HEK293 (cell line): Measurements from ENCODE around the gene MBD1.

Source experiments
- KLF10 ChIP-seq: fragments of 450-650 bp; IDR thresholded peaks from 2 replicates; pipeline ENCODE4 v1.5.1; 2018; ENCODE audit warnings: missing biosample characterization, mild to moderate bottlenecking, missing genetic modification characterization
- SCRT1 ChIP-seq: fragments of 450-650 bp; formaldehyde crosslinking; IDR thresholded peaks from 2 replicates; pipeline ENCODE4 v1.5.1; 2016; ENCODE audit warnings: missing biosample characterization, missing genetic modification characterization, borderline replicate concordance
- WT1 ChIP-seq: fragments of 450-650 bp; formaldehyde crosslinking; IDR thresholded peaks from 2 replicates; pipeline ENCODE4 v1.5.1; 2016; ENCODE audit warnings: missing biosample characterization, missing genetic modification characterization
- ZBTB7A ChIP-seq: fragments of 450-650 bp; formaldehyde crosslinking; IDR thresholded peaks from 2 replicates; pipeline ENCODE4 v1.5.1; 2016; ENCODE audit warnings: low read depth, missing biosample characterization, missing genetic modification characterization
- ZNF10 ChIP-seq: fragments of 450-650 bp; formaldehyde crosslinking; IDR thresholded peaks from 2 replicates; pipeline ENCODE4 v1.5.1; 2017; ENCODE audit warnings: missing biosample characterization, missing genetic modification characterization
- ZNF354C ChIP-seq: fragments of 450-650 bp; formaldehyde crosslinking; IDR thresholded peaks from 2 replicates; pipeline ENCODE4 v1.5.1; 2016; ENCODE audit warnings: missing biosample characterization, missing genetic modification characterization, low read depth, borderline replicate concordance
- ZNF366 ChIP-seq: fragments of 450-650 bp; formaldehyde crosslinking; conservative IDR thresholded peaks from 2 replicates; pipeline ENCODE4 v1.5.1; 2016; ENCODE audit warnings: missing biosample characterization, missing genetic modification characterization
- ZNF555 ChIP-seq: fragments of 450-650 bp; formaldehyde crosslinking; conservative IDR thresholded peaks from 2 replicates; pipeline ENCODE4 v1.5.1; 2017; ENCODE audit warnings: missing biosample characterization, mild to moderate bottlenecking, missing genetic modification characterization, inconsistent platforms
- ZNF621 ChIP-seq: fragments of 450-650 bp; formaldehyde crosslinking; IDR thresholded peaks from 2 replicates; pipeline ENCODE4 v1.5.1; 2017; ENCODE audit warnings: missing biosample characterization, missing genetic modification characterization
- ZNF623 ChIP-seq: fragments of 450-650 bp; formaldehyde crosslinking; IDR thresholded peaks from 2 replicates; pipeline ENCODE4 v1.5.1; 2016; ENCODE audit warnings: missing biosample characterization, missing genetic modification characterization
- ZNF837 ChIP-seq: fragments of 450-650 bp; formaldehyde crosslinking; IDR thresholded peaks from 2 replicates; pipeline ENCODE4 v1.5.1; 2016; ENCODE audit warnings: missing biosample characterization, missing genetic modification characterization
- TF ChIP-seq, protein P1 (sequence below): fragments of 450-650 bp; formaldehyde crosslinking; IDR thresholded peaks from 2 replicates; pipeline ENCODE4 v1.5.1; 2016; ENCODE audit warnings: missing biosample characterization, missing genetic modification characterization
- TF ChIP-seq, protein P2 (sequence below): fragments of 450-650 bp; formaldehyde crosslinking; IDR thresholded peaks from 2 replicates; pipeline ENCODE4 v1.5.1; 2017; ENCODE audit warnings: missing biosample characterization, missing genetic modification characterization
- TF ChIP-seq, protein P3 (sequence below): fragments of 450-650 bp; formaldehyde crosslinking; IDR thresholded peaks from 2 replicates; pipeline ENCODE4 v1.5.1; 2017; ENCODE audit warnings: missing biosample characterization, missing genetic modification characterization
- TF ChIP-seq, protein P4 (sequence below): fragments of 450-650 bp; formaldehyde crosslinking; IDR thresholded peaks from 2 replicates; pipeline ENCODE4 v1.5.1; 2016; ENCODE audit warnings: missing biosample characterization, missing genetic modification characterization
- TF ChIP-seq, protein P5 (sequence below): fragments of 450-650 bp; formaldehyde crosslinking; IDR thresholded peaks from 2 replicates; pipeline ENCODE4 v1.5.1; 2017; ENCODE audit warnings: missing biosample characterization, mild to moderate bottlenecking, missing genetic modification characterization, moderate library complexity
- TF ChIP-seq, protein P6 (sequence below): fragments of 450-650 bp; formaldehyde crosslinking; IDR thresholded peaks from 2 replicates; pipeline ENCODE4 v1.5.0; 2017; ENCODE audit warnings: missing biosample characterization, missing genetic modification characterization, borderline replicate concordance
- TF ChIP-seq, protein P7 (sequence below): fragments of 450-650 bp; formaldehyde crosslinking; IDR thresholded peaks from 2 replicates; pipeline ENCODE4 v1.5.1; 2016; ENCODE audit warnings: missing biosample characterization, missing genetic modification characterization
- TF ChIP-seq, protein P8 (sequence below): fragments of 450-650 bp; formaldehyde crosslinking; IDR thresholded peaks from 2 replicates; pipeline ENCODE4 v1.5.1; 2016; ENCODE audit warnings: missing biosample characterization, missing genetic modification characterization
- TF ChIP-seq, protein P9 (sequence below): fragments of 450-650 bp; formaldehyde crosslinking; IDR thresholded peaks from 2 replicates; pipeline ENCODE4 v1.5.1; 2016; ENCODE audit warnings: missing biosample characterization, missing genetic modification characterization

Gene MBD1

DNA sequence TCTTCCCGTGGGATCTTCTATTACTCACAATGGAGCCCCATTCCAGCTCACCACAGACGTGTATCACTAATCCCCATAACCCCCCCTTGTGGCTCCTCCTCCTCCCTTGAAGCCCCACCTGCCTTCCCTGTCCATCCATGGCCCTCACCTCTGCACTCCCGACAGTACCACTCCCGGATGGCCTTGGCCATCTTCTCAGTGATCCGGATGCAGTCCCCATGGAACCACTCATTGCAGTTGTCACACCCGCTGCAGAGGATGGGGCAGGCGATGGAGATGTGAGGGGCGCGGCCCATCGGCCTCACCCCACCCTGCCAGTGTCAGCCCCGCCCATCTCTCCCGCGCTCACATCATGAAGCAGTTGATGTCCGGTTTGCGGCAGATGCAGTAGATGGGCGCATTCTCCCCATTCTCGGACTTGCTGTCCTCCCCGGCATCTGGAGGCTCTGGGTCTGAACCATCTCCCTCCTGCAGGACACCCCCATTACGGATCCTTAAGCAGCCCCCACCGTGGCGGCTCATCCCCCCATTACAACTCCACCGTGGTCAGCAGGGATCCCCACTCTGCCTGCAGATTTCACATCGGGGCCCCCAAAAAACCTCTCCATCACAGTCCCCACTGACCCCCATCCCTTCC, 5.2 kb upstream of the MBD1 start (continued):
- TF ChIP-seq, protein P1, sequence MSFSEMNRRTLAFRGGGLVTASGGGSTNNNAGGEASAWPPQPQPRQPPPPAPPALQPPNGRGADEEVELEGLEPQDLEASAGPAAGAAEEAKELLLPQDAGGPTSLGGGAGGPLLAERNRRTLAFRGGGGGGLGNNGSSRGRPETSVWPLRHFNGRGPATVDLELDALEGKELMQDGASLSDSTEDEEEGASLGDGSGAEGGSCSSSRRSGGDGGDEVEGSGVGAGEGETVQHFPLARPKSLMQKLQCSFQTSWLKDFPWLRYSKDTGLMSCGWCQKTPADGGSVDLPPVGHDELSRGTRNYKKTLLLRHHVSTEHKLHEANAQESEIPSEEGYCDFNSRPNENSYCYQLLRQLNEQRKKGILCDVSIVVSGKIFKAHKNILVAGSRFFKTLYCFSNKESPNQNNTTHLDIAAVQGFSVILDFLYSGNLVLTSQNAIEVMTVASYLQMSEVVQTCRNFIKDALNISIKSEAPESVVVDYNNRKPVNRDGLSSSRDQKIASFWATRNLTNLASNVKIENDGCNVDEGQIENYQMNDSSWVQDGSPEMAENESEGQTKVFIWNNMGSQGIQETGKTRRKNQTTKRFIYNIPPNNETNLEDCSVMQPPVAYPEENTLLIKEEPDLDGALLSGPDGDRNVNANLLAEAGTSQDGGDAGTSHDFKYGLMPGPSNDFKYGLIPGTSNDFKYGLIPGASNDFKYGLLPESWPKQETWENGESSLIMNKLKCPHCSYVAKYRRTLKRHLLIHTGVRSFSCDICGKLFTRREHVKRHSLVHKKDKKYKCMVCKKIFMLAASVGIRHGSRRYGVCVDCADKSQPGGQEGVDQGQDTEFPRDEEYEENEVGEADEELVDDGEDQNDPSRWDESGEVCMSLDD: no peak
- TF ChIP-seq ZNF837 (tag by site-specific recombination): no peak
- TF ChIP-seq, protein P2, sequence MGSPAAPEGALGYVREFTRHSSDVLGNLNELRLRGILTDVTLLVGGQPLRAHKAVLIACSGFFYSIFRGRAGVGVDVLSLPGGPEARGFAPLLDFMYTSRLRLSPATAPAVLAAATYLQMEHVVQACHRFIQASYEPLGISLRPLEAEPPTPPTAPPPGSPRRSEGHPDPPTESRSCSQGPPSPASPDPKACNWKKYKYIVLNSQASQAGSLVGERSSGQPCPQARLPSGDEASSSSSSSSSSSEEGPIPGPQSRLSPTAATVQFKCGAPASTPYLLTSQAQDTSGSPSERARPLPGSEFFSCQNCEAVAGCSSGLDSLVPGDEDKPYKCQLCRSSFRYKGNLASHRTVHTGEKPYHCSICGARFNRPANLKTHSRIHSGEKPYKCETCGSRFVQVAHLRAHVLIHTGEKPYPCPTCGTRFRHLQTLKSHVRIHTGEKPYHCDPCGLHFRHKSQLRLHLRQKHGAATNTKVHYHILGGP (tag by site-specific recombination): no peak
- TF ChIP-seq, protein P3, sequence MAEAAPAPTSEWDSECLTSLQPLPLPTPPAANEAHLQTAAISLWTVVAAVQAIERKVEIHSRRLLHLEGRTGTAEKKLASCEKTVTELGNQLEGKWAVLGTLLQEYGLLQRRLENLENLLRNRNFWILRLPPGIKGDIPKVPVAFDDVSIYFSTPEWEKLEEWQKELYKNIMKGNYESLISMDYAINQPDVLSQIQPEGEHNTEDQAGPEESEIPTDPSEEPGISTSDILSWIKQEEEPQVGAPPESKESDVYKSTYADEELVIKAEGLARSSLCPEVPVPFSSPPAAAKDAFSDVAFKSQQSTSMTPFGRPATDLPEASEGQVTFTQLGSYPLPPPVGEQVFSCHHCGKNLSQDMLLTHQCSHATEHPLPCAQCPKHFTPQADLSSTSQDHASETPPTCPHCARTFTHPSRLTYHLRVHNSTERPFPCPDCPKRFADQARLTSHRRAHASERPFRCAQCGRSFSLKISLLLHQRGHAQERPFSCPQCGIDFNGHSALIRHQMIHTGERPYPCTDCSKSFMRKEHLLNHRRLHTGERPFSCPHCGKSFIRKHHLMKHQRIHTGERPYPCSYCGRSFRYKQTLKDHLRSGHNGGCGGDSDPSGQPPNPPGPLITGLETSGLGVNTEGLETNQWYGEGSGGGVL (tag by site-specific recombination): no peak
- TF ChIP-seq, protein P4, sequence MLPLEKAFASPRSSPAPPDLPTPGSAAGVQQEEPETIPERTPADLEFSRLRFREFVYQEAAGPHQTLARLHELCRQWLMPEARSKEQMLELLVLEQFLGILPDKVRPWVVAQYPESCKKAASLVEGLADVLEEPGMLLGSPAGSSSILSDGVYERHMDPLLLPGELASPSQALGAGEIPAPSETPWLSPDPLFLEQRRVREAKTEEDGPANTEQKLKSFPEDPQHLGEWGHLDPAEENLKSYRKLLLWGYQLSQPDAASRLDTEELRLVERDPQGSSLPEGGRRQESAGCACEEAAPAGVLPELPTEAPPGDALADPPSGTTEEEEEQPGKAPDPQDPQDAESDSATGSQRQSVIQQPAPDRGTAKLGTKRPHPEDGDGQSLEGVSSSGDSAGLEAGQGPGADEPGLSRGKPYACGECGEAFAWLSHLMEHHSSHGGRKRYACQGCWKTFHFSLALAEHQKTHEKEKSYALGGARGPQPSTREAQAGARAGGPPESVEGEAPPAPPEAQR: no peak
- TF ChIP-seq, protein P5, sequence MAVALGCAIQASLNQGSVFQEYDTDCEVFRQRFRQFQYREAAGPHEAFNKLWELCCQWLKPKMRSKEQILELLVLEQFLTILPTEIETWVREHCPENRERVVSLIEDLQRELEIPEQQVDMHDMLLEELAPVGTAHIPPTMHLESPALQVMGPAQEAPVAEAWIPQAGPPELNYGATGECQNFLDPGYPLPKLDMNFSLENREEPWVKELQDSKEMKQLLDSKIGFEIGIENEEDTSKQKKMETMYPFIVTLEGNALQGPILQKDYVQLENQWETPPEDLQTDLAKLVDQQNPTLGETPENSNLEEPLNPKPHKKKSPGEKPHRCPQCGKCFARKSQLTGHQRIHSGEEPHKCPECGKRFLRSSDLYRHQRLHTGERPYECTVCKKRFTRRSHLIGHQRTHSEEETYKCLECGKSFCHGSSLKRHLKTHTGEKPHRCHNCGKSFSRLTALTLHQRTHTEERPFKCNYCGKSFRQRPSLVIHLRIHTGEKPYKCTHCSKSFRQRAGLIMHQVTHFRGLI (tag by site-specific recombination): no peak
- TF ChIP-seq, protein P6, sequence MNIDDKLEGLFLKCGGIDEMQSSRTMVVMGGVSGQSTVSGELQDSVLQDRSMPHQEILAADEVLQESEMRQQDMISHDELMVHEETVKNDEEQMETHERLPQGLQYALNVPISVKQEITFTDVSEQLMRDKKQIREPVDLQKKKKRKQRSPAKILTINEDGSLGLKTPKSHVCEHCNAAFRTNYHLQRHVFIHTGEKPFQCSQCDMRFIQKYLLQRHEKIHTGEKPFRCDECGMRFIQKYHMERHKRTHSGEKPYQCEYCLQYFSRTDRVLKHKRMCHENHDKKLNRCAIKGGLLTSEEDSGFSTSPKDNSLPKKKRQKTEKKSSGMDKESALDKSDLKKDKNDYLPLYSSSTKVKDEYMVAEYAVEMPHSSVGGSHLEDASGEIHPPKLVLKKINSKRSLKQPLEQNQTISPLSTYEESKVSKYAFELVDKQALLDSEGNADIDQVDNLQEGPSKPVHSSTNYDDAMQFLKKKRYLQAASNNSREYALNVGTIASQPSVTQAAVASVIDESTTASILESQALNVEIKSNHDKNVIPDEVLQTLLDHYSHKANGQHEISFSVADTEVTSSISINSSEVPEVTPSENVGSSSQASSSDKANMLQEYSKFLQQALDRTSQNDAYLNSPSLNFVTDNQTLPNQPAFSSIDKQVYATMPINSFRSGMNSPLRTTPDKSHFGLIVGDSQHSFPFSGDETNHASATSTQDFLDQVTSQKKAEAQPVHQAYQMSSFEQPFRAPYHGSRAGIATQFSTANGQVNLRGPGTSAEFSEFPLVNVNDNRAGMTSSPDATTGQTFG (tag by site-specific recombination): no peak
- no peak for TF ChIP-seq ZNF354C
- TF ChIP-seq, protein P7, sequence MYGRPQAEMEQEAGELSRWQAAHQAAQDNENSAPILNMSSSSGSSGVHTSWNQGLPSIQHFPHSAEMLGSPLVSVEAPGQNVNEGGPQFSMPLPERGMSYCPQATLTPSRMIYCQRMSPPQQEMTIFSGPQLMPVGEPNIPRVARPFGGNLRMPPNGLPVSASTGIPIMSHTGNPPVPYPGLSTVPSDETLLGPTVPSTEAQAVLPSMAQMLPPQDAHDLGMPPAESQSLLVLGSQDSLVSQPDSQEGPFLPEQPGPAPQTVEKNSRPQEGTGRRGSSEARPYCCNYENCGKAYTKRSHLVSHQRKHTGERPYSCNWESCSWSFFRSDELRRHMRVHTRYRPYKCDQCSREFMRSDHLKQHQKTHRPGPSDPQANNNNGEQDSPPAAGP: peak; percentile 36; the same call in 1 of the 2 replicates
- TF ChIP-seq SCRT1 (tag by site-specific recombination): no peak
- no peak for TF ChIP-seq KLF10 (tag by site-specific recombination)
- TF ChIP-seq ZBTB7A: no peak
- TF ChIP-seq, protein P8, sequence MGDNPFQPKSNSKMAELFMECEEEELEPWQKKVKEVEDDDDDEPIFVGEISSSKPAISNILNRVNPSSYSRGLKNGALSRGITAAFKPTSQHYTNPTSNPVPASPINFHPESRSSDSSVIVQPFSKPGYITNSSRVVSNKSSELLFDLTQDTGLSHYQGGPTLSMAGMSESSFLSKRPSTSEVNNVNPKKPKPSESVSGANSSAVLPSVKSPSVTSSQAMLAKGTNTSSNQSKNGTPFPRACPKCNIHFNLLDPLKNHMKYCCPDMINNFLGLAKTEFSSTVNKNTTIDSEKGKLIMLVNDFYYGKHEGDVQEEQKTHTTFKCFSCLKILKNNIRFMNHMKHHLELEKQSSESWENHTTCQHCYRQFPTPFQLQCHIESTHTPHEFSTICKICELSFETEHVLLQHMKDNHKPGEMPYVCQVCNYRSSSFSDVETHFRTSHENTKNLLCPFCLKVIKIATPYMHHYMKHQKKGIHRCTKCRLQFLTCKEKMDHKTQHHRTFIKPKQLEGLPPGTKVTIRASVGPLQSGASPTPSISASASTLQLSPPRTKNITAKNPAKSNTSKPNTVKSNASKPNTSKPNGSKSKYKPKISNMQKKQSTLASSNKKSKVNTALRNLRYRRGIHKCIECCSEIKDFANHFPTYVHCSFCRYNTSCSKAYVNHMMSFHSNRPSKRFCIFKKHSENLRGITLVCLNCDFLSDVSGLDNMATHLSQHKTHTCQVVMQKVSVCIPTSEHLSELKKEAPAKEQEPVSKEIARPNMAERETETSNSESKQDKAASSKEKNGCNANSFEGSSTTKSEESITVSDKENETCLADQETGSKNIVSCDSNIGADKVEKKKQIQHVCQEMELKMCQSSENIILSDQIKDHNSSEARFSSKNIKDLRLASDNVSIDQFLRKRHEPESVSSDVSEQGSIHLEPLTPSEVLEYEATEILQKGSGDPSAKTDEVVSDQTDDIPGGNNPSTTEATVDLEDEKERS (tag by site-specific recombination): no peak
- no peak for TF ChIP-seq ZNF623 (tag by site-specific recombination)
- TF ChIP-seq ZNF555: no peak
- TF ChIP-seq ZNF621 (tag by site-specific recombination): no peak
- TF ChIP-seq, protein P9, sequence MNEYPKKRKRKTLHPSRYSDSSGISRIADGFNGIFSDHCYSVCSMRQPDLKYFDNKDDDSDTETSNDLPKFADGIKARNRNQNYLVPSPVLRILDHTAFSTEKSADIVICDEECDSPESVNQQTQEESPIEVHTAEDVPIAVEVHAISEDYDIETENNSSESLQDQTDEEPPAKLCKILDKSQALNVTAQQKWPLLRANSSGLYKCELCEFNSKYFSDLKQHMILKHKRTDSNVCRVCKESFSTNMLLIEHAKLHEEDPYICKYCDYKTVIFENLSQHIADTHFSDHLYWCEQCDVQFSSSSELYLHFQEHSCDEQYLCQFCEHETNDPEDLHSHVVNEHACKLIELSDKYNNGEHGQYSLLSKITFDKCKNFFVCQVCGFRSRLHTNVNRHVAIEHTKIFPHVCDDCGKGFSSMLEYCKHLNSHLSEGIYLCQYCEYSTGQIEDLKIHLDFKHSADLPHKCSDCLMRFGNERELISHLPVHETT (tag by site-specific recombination): no peak
- TF ChIP-seq WT1 (tag by site-specific recombination): no peak
- TF ChIP-seq ZNF366 (tag by site-specific recombination): peak; percentile 10; the same call in 1 of the 2 replicates
- peak; percentile 43; the same call in 1 of the 2 replicates for TF ChIP-seq ZNF10 (tag by site-specific recombination)
